Stimulated activated CD8-positive, alpha-beta memory T cell treated with anti-CD3 and anti-CD28 coated beads, Interleukin-7, amount 100 ng/mL, for 48 hours (primary cell): ENCODE results near the gene FAM3D.

Experiments used
- DNase-seq, 2 donors: peaks; one replicate each; pipeline ENCODE4 v3.0.0-alpha.2; 2020; ENCODE audit warnings: low read depth in 1 of 2; ENCODE audit errors: extremely low read depth in 1 of 2

The FAM3D gene

DNA sequence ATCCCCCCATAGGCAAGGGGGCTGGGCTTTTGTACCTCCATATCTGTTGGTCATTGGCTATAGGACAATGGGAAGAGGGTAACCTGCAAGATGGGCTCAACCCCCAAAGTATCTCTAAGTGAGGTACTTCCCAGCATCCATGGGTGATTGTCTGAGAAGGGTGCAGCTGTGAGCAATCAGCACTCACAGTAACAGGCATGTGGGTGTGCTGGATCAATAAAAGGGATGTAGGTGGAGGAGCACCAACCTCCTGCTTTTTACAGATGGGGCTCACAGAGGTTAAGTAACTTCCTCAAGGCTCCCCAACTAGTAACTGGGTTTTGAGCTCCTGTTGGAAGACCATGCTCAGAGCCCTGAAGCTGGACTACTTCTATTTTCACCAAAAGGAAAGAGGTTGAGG, 63.0 kb downstream of the FAM3D start:
- DNase-seq: no peak

GRCh38 chr3:58597770-58598310, 68.7 kb downstream of the FAM3D start:
- no peak for DNase-seq

DNA sequence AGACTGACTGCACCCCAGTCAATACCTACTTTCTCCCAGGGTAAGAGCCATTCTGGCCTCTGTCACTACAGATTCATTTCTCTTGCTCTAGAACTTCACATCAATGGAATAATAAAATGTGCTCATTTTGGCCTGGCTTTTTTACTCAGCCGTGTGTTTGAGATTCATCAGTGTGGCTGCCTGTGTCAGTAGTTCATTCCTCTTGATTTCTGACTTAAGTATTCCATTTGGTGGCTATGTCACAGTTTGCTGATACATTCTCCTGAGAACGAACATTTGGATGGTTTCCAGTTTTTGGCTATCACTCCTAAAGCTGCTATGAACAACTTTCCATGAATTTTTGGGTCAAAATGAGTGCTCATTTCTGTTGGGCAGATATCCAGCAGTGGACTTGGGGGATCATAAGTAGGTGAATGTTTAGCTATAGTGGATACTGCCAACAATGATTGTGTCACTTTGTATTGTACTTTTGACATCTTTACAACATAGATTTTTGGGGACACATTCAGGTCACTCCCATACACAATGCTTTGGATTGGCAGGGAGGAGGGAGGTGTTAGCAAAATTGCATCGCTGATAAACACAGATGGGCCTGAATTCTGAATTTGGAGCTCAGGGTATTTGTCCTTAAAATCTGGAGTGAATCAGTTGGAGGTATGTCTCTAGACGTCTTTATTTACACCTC, 69.6 kb downstream of the FAM3D start:
- no peak for DNase-seq

DNA sequence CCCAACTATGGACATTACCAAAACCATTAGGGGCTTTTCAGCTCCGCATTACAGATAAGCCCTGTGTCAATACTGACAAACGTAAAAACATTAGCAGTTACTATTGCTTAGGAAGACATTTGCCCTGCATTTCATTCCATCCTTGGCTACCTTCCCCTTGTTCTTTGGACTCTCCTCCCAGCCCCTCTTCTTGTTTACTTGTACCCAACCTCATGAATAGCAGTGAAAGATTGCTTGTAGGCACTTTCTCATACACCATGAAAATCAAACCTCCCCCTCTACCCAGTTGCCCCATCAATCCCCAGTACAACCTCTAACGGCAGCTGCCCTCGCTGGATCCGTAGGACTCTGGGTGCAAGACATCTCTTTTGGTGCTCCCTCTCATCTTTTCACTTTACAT, 72.5 kb downstream of the FAM3D start:
- DNase-seq: no peak

DNA sequence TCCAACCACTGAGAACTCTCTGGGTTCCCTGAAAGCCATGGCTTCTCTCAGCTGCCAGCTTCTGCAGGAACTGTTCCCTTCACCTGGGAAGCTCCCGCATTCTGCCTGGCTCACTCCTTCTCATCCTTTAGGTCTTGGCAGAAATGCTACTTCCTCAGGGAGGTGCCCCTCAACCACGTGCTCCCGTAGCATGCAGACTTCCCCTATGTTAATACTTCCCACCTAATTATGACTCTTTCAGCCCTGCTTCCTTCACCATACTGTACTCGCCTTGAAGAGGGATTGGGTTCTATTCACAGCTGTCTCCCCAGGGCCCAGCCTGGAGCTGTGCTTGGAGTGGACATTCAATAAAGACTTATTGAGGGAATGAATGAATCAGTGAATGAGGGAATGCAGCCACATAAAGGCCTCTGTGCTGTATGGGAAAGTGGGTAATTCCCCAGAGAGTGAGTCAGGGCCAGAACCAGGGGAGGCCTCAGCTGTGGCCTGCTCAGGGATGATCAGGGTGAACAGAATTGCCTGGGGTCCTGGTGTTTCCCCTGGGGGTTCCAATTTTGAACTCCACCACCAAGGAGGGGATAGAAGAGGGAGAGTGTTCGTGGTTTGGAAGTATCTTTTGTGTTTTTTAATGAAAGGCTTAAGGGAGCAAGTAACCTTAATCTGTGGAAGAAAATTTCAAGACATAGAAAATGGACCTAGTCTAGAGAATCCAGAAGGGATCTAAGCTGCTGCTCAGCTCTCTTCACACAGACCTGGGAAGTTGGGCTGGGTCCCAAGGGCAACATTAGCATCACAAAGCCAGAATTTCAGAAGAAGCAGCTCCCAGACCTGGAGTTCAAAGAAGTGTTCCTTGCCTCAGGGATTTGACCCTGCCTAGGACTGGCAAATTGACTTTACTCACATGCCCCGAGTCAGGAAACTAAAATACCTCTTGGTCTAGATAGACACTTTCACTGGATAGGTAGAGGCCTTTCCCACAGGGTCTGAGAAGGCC, 74.8 kb downstream of the FAM3D start:
- no peak for DNase-seq

DNA sequence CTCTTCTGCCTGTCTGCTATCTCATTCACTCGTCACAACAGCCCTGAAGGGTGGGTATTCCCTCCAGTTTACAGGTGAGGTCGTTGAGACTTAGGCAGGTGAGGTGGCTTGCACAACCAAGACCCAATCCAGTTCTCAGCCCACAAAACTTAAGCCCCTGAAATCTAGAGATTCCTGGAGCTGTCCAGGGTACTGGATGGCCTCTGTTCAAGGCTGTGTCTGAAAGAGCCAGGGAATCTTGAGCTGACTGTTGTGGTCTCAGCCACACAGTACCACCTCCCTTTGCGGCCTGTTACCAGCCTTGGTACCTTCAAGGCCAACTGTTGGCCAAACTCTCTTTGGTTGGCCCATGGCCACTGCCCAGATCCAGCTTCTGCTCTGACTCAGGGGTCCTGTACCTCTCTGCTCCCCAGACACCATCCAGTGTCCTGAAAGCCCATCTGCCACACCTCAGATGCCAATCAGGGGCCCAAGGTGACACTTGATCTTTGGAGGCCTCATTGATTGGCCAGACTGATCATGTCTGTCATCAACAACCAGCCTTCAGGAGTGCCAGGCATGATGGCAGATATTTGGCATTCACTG, 78.5 kb downstream of the FAM3D start:
- DNase-seq: no peak

- no peak for DNase-seq
Observed at GRCh38 chr3:58586776-58587192, 79.8 kb downstream of the FAM3D start.

GRCh38 chr3:58585994-58586393, 80.6 kb downstream of the FAM3D start:
- no peak for DNase-seq

- peak; percentile 23 to 33 for DNase-seq
Observed at GRCh38 chr3:58585005-58585786, 81.4 kb downstream of the FAM3D start.

DNA sequence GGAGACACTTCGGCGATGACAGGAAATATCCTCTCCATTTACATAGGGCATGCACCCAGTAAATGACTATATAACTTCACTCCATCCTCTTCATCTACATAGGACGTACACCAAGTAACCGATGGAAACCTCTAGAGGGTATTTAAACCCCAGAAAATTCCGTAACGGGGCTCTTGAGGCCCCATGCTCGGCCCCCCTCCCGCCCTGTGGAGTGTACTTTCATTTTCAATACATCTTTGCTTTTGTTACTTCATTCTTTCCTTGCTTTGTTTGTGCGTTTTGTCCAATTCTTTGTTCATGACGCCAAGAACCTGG, 81.9 kb downstream of the FAM3D start:
- no peak for DNase-seq
